Measurements from ENCODE around the gene GRID1. TPM values are rescaled to one million over a fixed set of nuclear protein-coding genes. Genes with fewer than 3 reads are reported as not detected.

Gene GRID1
- total RNA-seq, 1 donor from 2014 or later, result 1.1 TPM

- Mint-ChIP-seq H3K27ac (ENCODE audit: unreplicated experiment) (no peak overlapping the region), H3K27me3 (ENCODE audit: low read depth) (peaks cover 7% of the 10 kb centered on the region), H3K4me1 (peaks cover 3% of the 10 kb centered on the region), H3K9me3 (no peaks in the 10 kb centered on the region), H3K4me3 (no peak overlapping the region), H3K36me3 (ENCODE audit: low read depth) (no peaks in the 10 kb centered on the region)
- TF ChIP-seq CTCF (conservative IDR thresholded peaks at IDR 0.05), result no peak
- no peak for DNase-seq (ENCODE audit: low read depth, low spot score)
Measured at GRCh38 chr10:86345296-86345858, 21.2 kb downstream of the GRID1 start.

GRCh38 chr10:86344714-86345161 is 21.9 kb downstream of the GRID1 start:
- Mint-ChIP-seq H3K4me3 (no peak overlapping the region), H3K4me1 (peaks cover 3% of the 10 kb centered on the region), H3K36me3 (ENCODE audit: low read depth) (no peaks in the 10 kb centered on the region), H3K27me3 (ENCODE audit: low read depth) (peaks cover 2% of the 10 kb centered on the region), H3K27ac (ENCODE audit: unreplicated experiment) (no peak overlapping the region), H3K9me3 (no peaks in the 10 kb centered on the region)
- no peak for DNase-seq (ENCODE audit: low read depth, low spot score)
- TF ChIP-seq CTCF (conservative IDR thresholded peaks at IDR 0.05), result no peak

- no peak for DNase-seq (ENCODE audit: low read depth, low spot score)
Measured at GRCh38 chr10:86344281-86344680, 22.3 kb downstream of the GRID1 start.

GRCh38 chr10:86343761-86344160 is 22.8 kb downstream of the GRID1 start:
- no peaks in the 10 kb centered on the region for H3K27me3 Mint-ChIP-seq (ENCODE audit: low read depth)
- DNase-seq (ENCODE audit: low read depth, low spot score), result no peak
- TF ChIP-seq CTCF (conservative IDR thresholded peaks at IDR 0.05), result no peak
- peaks cover 3% of the 10 kb centered on the region for H3K4me1 Mint-ChIP-seq
- H3K27ac Mint-ChIP-seq (ENCODE audit: unreplicated experiment), result no peak overlapping the region
- H3K4me3 Mint-ChIP-seq, result no peak overlapping the region
- no peaks in the 10 kb centered on the region for H3K36me3 Mint-ChIP-seq (ENCODE audit: low read depth)
- no peaks in the 10 kb centered on the region for H3K9me3 Mint-ChIP-seq

More at GRCh38 chr10:86344281-86344680, 22.3 kb downstream of the GRID1 start:
- H3K27ac Mint-ChIP-seq (ENCODE audit: unreplicated experiment), result no peak overlapping the region
- H3K4me1 Mint-ChIP-seq, result peaks cover 3% of the 10 kb centered on the region
- H3K9me3 Mint-ChIP-seq, result no peaks in the 10 kb centered on the region
- H3K36me3 Mint-ChIP-seq (ENCODE audit: low read depth), result no peaks in the 10 kb centered on the region
- no peaks in the 10 kb centered on the region for H3K27me3 Mint-ChIP-seq (ENCODE audit: low read depth)
- TF ChIP-seq CTCF (conservative IDR thresholded peaks at IDR 0.05), result no peak
- no peak overlapping the region for H3K4me3 Mint-ChIP-seq

- TF ChIP-seq CTCF (conservative IDR thresholded peaks at IDR 0.05), result no peak
Measured at GRCh38 chr10:86342111-86342863, 24.3 kb downstream of the GRID1 start.

More at GRCh38 chr10:86342111-86342863, 24.3 kb downstream of the GRID1 start:
- H3K36me3 Mint-ChIP-seq (ENCODE audit: low read depth), result no peaks in the 10 kb centered on the region
- no peak for DNase-seq (ENCODE audit: low read depth, low spot score)
- peaks cover 3% of the 10 kb centered on the region for H3K4me1 Mint-ChIP-seq
- H3K27me3 Mint-ChIP-seq (ENCODE audit: low read depth), result no peaks in the 10 kb centered on the region
- H3K27ac Mint-ChIP-seq (ENCODE audit: unreplicated experiment), result no peak overlapping the region
- no peak overlapping the region for H3K4me3 Mint-ChIP-seq
- H3K9me3 Mint-ChIP-seq, result no peaks in the 10 kb centered on the region

Data from neural crest cell (in vitro differentiated cells).